ENCODE data around the gene TOX2.

GRCh38 chr20:43920797-43921196 lies 6.1 kb downstream of the TOX2 start:
- TF ChIP-seq, protein P1, sequence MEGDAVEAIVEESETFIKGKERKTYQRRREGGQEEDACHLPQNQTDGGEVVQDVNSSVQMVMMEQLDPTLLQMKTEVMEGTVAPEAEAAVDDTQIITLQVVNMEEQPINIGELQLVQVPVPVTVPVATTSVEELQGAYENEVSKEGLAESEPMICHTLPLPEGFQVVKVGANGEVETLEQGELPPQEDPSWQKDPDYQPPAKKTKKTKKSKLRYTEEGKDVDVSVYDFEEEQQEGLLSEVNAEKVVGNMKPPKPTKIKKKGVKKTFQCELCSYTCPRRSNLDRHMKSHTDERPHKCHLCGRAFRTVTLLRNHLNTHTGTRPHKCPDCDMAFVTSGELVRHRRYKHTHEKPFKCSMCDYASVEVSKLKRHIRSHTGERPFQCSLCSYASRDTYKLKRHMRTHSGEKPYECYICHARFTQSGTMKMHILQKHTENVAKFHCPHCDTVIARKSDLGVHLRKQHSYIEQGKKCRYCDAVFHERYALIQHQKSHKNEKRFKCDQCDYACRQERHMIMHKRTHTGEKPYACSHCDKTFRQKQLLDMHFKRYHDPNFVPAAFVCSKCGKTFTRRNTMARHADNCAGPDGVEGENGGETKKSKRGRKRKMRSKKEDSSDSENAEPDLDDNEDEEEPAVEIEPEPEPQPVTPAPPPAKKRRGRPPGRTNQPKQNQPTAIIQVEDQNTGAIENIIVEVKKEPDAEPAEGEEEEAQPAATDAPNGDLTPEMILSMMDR (IDR thresholded peaks at IDR 0.05; ENCODE audit: low read depth, low read length), result no peak
- TF ChIP-seq POLR2A (IDR thresholded peaks at IDR 0.05; ENCODE audit: extremely low read depth, insufficient read length), result no peak
- TF ChIP-seq, protein P2, sequence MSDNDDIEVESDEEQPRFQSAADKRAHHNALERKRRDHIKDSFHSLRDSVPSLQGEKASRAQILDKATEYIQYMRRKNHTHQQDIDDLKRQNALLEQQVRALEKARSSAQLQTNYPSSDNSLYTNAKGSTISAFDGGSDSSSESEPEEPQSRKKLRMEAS (IDR thresholded peaks at IDR 0.05; ENCODE audit: low read depth, low read length), result no peak
